ENCODE measurements around the gene OPRM1. TPM values are rescaled to one million over a fixed set of nuclear protein-coding genes. Genes with fewer than 3 reads are reported as not detected.
"Not testable (repeated sequence)": the region's sequence is repeated elsewhere in the genome, so short reads cannot be mapped to it uniquely, and the experiment has no call there.

The OPRM1 gene
- total RNA-seq, 2 donors from 2014 or later = not detected

DNA sequence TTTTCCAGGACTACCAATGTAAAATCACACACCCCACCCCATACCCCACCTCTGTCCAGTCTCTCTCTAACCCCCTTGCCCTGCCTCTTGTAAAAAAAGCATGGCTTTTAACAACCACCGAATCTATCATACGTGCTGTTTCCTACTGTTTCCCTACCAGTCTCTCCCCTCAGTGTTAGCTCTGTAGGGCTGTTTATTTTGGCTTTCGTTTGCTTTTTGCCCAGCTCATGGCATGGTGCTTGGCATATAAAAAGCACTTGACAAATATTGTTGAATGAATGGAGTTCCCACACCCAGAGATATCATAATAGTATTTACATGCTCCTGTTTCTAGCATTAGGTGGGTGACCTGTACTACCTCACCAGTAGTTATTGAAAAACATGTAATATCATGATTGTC, 148.2 kb downstream of the OPRM1 start:
- intact Hi-C loops (cut with DNase I) = no loop called here
- ATAC-seq (no peak), DNase-seq (no peak)

DNA sequence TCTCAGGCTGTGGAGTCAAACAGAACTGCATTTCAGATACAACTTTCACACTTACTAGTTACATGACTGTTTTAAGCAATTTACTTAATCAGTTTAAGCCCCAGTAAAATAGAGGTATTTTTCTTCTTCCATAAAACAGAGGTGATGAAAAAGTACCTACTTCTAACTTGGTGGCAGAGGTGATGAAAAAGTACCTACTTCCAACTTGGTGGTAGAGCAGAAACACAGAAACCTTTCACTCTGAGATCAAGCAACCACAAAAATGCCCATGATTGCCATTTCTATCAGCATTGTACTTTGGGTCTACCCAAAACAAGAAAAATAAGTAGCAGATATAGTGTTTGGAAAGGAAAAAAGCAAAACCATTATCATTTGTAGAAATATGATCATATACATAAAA, 148.7 kb downstream of the OPRM1 start:
- ATAC-seq = no peak
- intact Hi-C loops (cut with DNase I) = no loop called here

DNA sequence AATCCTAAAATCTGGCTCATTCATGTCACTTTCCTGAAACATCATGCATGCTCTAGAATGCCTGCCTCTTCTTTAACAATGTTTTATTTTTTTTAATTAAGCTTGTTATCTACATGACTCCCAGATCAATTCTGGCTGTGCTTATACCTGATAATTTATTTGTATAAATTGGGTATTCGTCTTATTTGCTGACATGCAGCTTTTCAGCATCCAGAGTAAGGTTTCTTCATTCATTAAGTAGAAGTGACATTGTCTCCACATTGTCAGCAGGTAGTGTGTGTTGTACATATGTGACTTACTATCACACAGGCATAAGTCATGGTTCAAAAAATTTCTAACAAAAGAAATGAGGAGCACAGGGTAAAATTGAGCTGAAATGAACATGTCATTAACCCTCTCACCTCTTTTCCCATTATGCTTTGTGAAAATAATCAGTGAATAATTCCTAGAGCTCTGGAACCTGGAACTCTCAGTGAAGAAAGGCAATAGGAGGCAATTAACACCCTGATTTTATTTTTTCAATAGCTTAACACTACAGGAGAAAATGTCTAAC, 157.4 kb downstream of the OPRM1 start:
- no peak for DNase-seq
- ATAC-seq = no peak
- intact Hi-C loops (cut with DNase I) = no loop called here

More for the DNA sequence above, 148.7 kb downstream of the OPRM1 start:
- no peak for DNase-seq

DNA sequence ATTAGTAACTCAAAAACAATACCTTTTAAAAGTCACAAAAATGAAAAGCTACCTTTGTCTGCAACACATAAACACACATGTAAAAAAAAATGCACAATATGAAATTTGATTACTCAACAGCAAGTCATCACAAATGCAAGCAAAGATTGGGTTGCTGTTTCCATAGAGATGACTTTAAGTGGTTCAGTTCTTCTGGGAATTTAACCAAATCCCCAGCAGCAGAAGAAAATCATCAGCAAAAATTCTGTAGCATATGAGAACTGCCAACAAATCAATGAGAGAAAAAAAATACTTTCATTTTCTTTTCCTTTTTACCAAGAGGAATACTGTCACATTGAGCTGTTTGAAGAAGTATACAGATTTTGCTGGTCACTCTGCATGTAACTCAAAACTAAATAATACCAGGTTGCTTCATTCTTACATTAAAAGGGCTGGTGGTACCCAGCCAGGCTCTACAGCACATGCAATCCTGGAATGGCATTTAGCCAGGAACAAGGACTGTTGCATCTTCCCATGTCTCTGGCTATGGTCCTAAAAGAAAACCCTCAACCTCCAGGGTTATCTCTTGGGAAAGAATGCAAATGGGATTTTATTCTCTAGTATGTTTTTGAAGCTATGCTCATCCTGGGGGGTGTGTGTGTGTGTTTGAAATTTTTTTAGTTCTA, 158.3 kb downstream of the OPRM1 start:
- no peak for DNase-seq
- ATAC-seq = peak in 1 of 2 donors; percentile 53
- intact Hi-C loops (cut with DNase I) = no loop called here

DNA sequence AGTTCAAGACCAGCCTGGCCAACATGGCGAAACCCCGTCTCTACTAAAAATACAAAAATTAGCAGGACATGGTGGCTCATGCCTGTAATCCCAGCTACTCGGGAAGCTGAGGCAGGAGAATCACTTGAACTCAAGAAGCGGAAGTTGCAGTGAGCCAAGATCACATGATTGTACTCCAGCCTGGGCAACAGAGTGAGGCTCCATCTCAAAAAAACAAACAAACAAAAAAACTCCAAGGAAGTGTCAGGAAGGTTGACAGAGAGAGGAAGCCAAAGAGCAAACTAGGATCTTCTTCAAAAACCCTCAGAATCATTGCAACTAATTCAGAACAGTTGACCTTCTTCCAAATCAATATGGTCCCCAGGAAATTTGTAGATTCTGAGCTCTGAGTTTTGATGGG, 162.6 kb downstream of the OPRM1 start:
- DNase-seq; intact Hi-C loops (cut with DNase I): not testable (repeated sequence)
- ATAC-seq = peak in 1 of 2 donors; percentile 53

DNA sequence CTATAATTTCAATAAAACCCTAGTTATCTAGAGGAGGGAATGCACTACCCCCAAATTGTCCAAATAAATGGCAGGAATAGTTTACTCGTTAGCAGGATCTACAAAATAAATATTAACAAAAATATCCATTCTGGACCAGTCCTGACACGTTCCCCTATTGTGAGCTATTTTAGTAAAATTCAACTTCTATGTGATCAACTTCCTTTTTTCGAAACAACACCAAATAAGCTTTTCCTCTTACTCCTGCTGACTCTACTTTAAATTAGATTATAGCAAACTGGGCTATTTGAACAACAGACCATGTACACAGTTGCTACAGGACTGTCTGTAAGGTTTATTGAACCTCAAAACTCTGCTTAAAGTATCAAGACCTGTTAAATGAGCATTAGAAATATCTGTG, 163.3 kb downstream of the OPRM1 start:
- intact Hi-C loops (cut with DNase I) = no loop called here
- DNase-seq = no peak
- peak in 1 of 2 donors; percentile 46 for ATAC-seq

DNA sequence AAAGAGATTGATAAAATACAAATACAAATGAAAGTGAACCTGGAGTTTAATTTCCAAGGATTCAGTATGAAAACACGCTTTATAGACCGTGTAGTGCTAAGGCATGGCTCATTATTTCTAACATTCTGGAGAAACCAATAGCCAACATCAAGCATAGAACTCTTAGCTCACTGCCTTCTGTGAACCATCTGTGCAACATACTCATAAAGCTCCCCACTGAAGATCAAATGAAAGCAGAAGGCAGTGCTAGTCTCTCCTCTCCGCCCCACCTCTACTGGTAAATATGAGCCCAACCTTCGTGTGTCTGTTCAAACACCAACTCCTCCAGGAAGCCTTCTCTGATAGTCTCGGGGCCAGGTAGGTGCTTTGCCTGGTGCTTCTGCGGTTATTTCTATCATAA, 163.9 kb downstream of the OPRM1 start:
- ATAC-seq (no peak), DNase-seq (no peak)
- intact Hi-C loops (cut with DNase I) = no loop called here

DNA sequence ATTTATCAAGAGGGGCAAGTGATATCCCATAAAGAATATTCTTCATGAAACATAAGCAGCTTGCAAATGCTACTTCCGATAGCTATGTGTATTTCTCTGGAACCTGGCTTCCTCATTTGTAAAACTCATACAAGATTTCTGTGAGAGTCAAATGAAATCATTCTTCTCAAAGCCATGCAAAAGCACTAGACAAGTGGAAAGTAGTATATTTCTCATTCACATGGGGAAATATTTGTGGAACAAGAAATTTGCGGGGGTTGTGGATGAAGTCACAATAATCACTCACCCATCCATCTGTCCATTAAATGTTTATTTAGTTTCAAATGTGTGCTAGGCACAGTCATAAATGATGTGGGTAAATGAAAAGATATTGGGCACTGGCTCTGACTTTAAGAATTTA, 167.1 kb downstream of the OPRM1 start:
- DNase-seq = no peak
- no peak for ATAC-seq
- intact Hi-C loops (cut with DNase I) = no loop called here

DNA sequence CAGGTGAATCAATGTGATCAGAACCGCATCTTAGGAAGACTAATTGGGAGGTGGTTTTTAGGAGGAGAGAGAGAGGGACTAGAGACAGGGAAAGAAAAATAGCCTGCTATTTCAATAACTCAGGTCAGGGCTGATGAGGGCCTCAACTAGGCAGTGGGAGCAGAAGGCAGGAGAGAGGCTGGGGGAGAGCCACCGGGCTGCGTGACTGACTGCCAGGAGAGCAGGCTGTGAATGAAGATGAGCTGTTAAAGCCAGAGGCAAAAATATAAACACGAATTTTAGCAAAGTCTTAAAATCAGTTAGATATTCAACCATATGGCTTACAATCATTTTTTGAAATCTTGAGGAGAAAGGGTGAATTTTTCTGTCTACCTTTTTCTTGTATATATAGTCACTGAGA, 168.0 kb downstream of the OPRM1 start:
- intact Hi-C loops (cut with DNase I) = no loop called here
- DNase-seq (no peak), ATAC-seq (no peak)

DNA sequence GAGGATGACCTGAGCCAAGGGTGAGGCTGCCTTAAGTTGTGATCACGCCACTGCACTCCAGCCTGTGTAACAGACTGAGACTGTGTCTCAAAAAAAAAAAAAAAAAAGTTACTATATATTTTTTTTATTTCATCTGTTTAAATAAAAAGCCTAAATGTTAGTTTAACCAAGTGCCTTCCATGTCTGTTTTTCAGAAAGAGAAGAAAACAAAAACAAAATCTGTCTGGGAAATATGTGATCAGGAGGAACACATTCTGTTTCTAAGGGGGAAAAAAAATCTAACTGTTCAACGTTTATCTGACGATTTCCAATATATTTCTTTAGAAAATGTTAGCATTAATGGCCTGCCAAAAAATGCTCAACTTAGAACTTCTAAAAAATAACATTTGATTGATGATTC, 170.5 kb downstream of the OPRM1 start:
- intact Hi-C loops (cut with DNase I) = no loop called here
- DNase-seq = no peak
- ATAC-seq = no peak

DNA sequence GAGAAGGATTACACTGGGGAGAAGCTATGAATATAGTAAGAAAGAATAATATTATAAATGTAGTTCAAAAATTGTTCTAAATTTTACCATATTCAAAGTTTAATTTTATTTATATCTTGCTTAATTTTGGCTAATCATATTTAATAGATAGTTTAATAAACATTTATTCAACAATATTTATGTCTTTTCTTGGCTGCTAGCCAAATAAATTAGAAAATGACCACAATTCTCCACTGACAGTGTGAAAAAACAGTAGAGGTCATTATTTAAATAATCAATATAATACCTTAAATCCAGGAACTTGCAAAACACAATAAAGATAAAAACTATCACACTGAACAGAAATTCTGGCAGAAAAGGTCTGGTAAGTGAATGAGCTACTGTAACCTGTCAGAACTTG, 171.6 kb downstream of the OPRM1 start:
- intact Hi-C loops (cut with DNase I) = no loop called here
- DNase-seq = no peak
- ATAC-seq = no peak

DNA sequence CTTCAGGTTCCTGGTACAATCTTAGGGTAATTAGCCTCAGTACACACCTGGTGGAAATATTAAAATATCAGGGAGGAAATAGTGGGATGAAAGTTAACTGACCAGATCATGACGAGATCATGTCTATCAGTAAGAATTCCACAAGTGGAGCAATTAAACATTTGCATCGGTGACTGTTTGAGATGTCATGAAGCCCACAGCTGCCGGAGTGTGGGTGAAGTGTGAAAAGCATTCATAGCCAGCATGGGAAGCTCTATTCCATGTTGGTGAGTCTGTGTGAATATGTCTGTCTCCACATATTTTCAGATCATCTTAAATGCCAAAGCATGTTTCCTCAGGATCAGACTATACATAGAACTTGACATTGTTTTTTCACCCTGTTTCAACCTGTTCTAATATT, 174.7 kb downstream of the OPRM1 start:
- DNase-seq (no peak), ATAC-seq (no peak)
- intact Hi-C loops (cut with DNase I) = no loop called here

DNA sequence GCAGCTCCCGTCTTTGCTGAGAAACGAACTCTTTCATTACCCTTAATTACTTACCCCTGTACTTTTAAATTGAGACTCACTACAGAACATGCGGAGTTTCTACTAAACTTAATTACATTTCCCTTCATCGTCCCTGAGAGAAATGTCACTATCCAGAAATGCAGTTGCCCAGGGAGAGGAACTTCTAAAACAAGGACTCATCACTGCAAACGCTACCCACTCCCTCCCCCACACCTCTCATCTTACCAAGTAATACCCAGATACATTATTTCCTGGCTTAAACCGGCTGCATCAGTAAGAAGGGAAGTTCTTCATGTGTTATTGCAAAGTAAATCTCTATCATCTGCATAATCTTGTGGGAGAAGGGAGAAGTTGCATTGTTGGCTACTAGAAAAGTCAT, 179.3 kb downstream of the OPRM1 start:
- no peak for ATAC-seq
- DNase-seq = no peak
- intact Hi-C loops (cut with DNase I) = no loop called here

DNA sequence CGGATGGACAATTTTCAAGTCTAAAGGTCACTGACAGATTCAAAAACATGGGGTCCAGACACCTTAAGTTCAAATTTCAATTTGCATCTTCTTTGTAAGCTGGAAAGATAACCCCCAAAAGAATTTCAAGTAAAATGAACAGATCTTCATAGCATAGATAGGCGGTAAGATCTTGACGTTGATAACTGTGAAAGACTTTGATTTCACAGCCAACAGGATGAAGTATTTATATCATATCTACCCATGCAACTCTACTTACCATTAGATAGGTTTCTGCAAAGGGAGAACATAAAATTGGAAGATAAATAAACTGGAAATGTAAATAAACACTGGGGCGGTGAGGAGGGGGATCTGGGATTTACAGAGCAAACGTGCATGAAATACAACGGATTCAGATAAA, 179.7 kb downstream of the OPRM1 start:
- ATAC-seq = no peak
- intact Hi-C loops (cut with DNase I) = no loop called here
- DNase-seq = no peak

DNA sequence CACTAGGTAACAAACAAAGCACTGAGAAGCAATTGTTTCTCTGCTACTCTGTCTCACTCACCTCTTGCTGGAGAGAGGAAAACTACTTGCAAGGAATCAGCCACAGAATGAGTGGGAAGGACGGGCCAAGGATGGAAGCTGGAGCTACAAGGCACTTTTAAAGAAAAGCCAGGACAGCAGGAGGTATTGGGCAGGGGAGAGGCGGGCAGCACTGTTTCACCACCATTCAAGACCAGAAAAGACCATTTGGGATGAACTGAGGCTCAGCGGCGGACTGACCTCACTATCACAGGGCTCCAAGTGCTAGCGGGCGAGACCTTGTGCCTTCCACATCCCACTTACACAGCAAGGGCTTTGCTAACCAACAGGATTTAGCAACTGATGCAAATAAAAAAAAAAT, 180.2 kb downstream of the OPRM1 start:
- DNase-seq (no peak), ATAC-seq (no peak)
- intact Hi-C loops (cut with DNase I) = no loop called here

DNA sequence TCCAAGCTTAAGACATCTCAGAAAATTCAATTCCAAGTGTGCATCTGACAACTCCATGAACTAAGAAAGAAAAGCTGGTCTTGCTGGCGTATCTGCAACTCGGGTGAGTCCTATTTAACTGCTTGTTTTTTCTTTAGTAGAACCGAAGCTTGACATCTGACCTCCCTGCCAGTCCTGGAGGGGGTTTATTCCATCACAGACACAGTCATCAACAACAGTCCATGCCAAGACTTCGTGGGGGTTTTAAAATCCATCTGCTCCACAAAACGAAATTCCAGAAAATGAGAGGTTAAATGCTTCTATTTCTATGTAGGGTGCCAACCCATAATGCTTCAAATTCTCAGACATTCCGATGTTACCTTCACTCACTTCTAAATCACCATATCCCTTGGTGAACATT, 183.7 kb downstream of the OPRM1 start:
- ATAC-seq = no peak
- intact Hi-C loops (cut with DNase I) = no loop called here
- DNase-seq = no peak

DNA sequence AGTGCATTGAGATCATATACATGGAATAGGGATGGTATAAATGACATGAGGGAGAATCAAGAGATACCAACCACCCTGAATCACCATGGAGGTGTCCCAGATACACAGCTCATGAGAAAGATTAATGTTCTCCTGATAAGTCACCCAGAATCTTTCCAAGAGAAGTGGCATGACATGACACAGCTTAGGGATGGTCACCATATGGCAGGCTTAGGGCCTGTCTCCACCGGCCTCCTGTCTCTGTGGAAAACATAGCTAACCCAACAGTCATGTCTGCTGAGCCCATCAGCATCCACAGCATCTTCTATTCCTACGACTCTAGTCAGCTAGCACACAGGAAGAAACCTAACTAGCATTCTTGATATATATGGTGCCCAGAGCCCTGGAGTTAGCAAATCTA, 184.3 kb downstream of the OPRM1 start:
- no peak for ATAC-seq
- intact Hi-C loops (cut with DNase I) = no loop called here
- DNase-seq = no peak

DNA sequence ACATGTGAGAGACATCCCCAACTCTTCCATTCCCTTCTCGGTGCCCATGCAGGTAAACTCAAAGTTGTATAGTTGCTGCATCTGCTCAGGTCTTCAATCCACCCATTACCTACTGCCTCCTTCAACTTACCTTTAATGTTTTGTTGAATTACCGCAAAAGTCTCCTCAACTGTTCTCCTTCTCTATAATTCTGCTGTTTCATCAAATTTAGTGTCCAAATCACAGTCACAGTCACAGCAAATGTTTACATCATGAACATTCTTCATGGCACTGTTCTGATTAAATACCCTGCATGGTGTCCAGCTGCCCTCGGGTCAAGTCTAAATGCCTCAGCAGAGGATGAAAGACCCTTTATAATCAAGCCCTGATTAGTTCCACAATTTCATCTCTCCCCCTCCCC, 187.4 kb downstream of the OPRM1 start:
- intact Hi-C loops (cut with DNase I) = loop anchor here in 1 of 2 donors (5.0 kb wide), 1 partner anchor 91 kb away; no protein-coding TSS in a partner anchor
- no peak for DNase-seq
- no peak for ATAC-seq

DNA sequence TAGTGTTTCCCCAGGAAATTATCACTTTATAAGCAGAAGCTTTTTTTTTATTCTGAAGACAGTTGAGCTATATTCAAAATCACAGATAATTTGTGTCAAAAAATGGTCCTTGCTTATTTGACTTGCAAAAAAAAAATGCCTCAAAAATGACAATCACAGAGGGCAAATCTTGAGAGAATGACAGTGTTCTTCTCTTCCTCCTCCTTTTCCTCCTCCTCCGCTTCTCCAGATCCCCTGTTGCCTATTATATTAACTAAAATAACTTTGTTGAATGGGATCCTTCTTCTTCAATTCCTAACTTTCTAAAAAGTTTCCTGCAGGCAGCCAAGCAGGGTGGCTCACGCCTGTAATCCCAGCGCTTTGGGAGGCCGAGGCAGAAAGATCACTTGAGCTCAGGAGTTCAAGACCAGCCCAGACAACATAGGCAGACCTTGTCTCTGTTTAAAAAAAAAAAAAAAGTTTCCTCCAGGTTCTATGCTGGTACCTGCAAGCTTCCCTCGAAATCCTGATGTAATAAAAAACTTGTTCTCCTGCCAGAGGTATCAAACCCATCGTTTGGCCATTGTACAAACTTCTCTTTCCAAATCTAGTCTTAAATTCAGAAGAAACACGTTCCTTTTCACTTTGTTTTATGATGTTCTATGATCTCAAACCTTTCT, 189.0 kb downstream of the OPRM1 start:
- intact Hi-C loops (cut with DNase I) = loop anchor here in 1 of 2 donors (5.0 kb wide), 1 partner anchor 89 kb away; no protein-coding TSS in a partner anchor
- ATAC-seq (no peak), DNase-seq (no peak)

DNA sequence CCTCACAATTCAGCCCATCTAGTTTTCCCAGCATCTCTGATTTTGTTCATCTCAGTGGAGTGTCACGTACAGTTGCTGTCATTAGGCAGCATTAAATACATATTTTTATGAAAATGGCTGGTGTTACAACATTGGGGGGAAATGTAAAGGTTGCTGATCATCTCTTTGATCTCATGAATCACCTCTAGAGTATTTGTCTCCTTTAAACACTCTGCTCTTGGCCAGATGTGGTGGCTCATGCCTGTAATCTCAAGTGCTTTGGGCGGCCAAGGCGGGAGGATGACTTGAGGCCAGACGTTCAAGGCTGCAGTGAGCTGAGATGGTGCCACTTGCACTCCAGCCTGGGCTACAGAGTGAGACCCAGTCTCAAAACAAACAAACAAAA, 189.5 kb downstream of the OPRM1 start:
- ATAC-seq (no peak), DNase-seq (no peak)
- intact Hi-C loops (cut with DNase I) = loop anchor here in 1 of 2 donors (5.0 kb wide), 1 partner anchor 89 kb away; no protein-coding TSS in a partner anchor

DNA sequence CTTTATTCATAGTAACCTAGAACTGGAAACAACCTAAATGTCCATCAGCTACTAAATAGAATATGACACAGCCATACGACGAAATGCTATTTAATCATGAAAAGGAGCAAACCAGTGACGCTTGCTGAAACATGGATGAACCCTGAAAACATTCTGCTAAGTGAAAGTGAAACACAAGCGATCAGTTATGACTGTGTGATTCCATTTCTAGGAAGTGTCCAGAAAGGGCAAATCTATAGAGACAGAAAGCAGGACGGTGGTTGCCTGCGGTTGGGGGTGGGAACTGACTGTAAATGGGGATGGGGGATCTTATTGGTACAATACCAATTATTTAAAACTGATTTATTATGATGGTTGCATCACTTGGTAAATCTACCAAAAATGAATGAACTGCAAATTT, 190.7 kb downstream of the OPRM1 start:
- ATAC-seq (no peak), DNase-seq (no peak)
- intact Hi-C loops (cut with DNase I) = loop anchor here in 1 of 2 donors (5.0 kb wide), 1 partner anchor 88 kb away; no protein-coding TSS in a partner anchor

Measured in left cardiac atrium (tissue), 4 donors.